Skeletal muscle satellite cell (primary cell): ENCODE data around the gene ZNF831.

Experiments
- H3K27me3 ChIP-seq: 2 replicates; pipeline ENCODE4 v1.7.0; 2013; ENCODE audit warnings: low read length; ENCODE audit not compliant: control insufficient read depth, insufficient read depth
- H3K36me3 ChIP-seq: 2 replicates; pipeline ENCODE4 v1.7.0; 2013; ENCODE audit warnings: mild to moderate bottlenecking, control low read depth, low read length; ENCODE audit not compliant: insufficient read depth
- H3K4me1 ChIP-seq: 2 replicates; pipeline ENCODE4 v1.7.0; 2013; ENCODE audit warnings: low read length; ENCODE audit not compliant: control insufficient read depth, insufficient read depth
- H3K4me2 ChIP-seq: 2 replicates; pipeline ENCODE4 v1.7.0; 2013; ENCODE audit warnings: mild to moderate bottlenecking, low read length
- H3K4me3 ChIP-seq: 2 replicates; pipeline ENCODE4 v1.7.0; 2013; ENCODE audit warnings: low read length
- H3K9ac ChIP-seq: 2 replicates; pipeline ENCODE4 v1.7.0; 2013; ENCODE audit warnings: mild to moderate bottlenecking, low read depth, low read length, moderate library complexity
- H3K9me3 ChIP-seq: replicated peaks from 2 replicates; pipeline ENCODE4 v1.7.0; 2013; ENCODE audit warnings: mild to moderate bottlenecking, control low read depth, low read length

Gene ZNF831

DNA sequence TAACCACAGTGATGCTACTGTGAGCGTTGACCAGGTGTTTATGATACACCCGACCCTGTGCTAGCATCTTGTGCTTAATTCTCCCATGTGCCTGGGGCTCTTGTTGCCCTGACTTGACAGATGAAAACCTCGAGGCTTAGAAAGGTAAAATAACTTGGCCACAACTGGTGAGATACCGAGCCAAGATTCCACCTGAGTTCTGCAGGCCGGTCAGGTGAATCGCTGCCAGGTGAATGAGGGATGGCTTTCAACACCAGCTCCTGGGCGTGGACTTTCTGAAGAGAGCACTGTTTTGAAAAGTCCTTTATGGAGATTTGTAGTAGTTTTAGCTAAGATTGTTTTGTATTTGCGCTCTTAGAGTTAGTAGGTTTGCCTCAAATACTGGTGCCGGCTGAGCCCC is 12.2 kb upstream of the ZNF831 start:
- no peaks in the 10 kb centered on the region for H3K9me3 ChIP-seq
- H3K4me3 ChIP-seq = no peak overlapping the region
- no peaks in the 10 kb centered on the region for H3K36me3 ChIP-seq
- H3K9ac ChIP-seq = no peak overlapping the region
- H3K4me2 ChIP-seq = no peak overlapping the region
- H3K27me3 ChIP-seq = no peaks in the 10 kb centered on the region
- H3K4me1 ChIP-seq = no peaks in the 10 kb centered on the region

DNA sequence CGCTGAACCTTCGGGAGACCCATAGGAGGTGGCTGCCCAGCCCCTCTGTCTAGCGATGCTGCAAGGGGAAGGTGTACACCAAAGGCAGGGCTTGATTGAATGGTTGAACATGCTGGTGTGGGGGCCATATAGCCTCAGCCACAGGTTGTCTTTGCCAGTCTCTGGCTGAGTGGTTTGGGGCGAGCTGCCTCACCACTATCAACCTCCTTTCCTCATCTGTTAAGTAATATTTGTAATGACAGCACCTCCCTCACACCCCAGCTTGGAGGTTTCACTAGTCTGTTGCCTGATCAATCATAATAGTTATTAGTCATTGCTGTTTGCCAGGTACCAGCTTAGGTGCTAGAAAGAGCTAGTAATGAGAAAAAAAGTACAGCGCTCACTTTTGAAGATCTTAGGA is 11.8 kb upstream of the ZNF831 start:
- Histone ChIP-seq H3K4me2 (no peak overlapping the region), H3K27me3 (no peaks in the 10 kb centered on the region), H3K9me3 (no peaks in the 10 kb centered on the region), H3K36me3 (no peaks in the 10 kb centered on the region), H3K4me1 (no peaks in the 10 kb centered on the region), H3K4me3 (no peak overlapping the region), H3K9ac (no peak overlapping the region)

DNA sequence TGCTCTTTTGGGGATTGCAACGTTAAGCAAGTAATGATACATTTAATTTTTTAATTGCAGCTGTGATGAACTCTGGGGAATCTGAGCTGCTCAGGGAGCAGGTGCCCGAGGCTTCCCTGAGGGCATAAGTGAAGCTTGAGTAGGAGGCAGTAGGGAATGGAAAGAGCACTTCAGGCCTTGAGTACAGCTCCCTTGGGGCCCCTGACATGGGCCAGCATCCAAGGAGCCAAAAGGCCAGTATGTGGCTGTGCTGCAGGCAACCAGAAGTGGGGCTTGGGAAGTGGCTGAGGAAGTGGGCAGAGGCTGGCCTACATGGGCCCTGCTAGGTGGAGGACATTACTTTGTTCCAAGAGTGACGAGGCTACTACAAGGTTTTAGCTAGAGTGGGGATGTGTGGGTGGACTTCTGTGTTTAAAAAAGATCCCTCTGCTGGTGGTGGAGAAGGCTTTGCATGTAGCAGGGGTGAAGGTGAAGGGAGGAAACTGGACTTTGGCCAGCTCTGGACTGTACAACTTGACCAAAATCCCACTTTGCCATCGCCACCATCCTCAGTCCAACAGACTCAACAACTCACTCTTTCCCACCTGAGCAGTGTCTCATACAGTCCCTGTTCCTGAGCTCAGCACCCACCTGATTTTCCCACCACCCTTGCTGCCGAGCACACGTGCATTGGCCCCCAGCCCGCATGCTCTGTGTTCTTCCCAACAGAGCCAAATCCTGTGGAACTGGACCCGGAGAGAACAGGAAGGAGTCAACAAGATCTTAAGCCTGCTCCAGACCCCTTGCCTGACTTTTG is 10.9 kb upstream of the ZNF831 start:
- Histone ChIP-seq H3K27me3 (no peaks in the 10 kb centered on the region), H3K9ac (no peak overlapping the region), H3K4me3 (no peak overlapping the region), H3K36me3 (no peaks in the 10 kb centered on the region), H3K4me2 (no peak overlapping the region), H3K4me1 (no peaks in the 10 kb centered on the region), H3K9me3 (no peaks in the 10 kb centered on the region)

DNA sequence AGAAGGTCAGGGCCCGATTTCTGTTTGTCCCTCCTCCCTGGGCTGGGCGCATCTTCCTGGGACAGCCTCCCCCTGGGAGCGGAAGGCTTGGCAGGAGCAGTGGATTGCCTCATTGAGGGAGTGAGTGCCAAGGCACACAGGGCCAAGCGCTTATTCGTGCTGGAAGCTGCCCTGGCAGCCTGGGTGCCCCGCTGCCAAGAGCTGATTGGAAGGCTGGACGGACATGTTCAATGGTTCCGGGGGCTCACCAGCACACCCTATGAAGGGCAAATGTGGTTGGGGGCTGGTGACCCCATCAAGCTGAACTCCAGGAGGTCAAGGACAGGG is 10.3 kb upstream of the ZNF831 start:
- no peak overlapping the region for H3K9ac ChIP-seq
- H3K4me1 ChIP-seq = no peaks in the 10 kb centered on the region
- H3K27me3 ChIP-seq = no peaks in the 10 kb centered on the region
- H3K9me3 ChIP-seq = no peaks in the 10 kb centered on the region
- no peak overlapping the region for H3K4me2 ChIP-seq
- no peak overlapping the region for H3K4me3 ChIP-seq
- no peaks in the 10 kb centered on the region for H3K36me3 ChIP-seq

DNA sequence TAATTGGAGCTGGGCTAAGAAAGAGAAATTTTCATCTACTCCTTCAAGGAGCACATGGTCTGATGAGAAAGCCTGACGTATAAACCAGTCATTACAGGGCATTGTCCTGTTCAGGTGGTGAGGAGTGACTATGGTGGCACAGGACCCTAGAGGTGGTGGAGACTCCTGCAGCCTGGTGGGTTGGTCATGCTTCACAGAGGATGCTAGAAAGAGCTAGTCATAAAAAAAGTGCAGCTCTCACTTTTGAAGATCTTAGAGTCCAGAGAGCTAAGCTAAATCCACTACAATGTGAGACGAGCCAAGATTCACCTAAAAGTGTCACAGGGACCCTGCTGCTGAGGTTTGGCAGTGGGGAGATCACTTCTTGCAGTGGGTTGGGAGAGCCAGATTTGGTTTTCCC is 9.8 kb upstream of the ZNF831 start:
- H3K9me3 ChIP-seq = no peaks in the 10 kb centered on the region
- no peaks in the 10 kb centered on the region for H3K36me3 ChIP-seq
- H3K9ac ChIP-seq = no peak overlapping the region
- no peaks in the 10 kb centered on the region for H3K27me3 ChIP-seq
- no peak overlapping the region for H3K4me3 ChIP-seq
- no peak overlapping the region for H3K4me2 ChIP-seq
- no peaks in the 10 kb centered on the region for H3K4me1 ChIP-seq

DNA sequence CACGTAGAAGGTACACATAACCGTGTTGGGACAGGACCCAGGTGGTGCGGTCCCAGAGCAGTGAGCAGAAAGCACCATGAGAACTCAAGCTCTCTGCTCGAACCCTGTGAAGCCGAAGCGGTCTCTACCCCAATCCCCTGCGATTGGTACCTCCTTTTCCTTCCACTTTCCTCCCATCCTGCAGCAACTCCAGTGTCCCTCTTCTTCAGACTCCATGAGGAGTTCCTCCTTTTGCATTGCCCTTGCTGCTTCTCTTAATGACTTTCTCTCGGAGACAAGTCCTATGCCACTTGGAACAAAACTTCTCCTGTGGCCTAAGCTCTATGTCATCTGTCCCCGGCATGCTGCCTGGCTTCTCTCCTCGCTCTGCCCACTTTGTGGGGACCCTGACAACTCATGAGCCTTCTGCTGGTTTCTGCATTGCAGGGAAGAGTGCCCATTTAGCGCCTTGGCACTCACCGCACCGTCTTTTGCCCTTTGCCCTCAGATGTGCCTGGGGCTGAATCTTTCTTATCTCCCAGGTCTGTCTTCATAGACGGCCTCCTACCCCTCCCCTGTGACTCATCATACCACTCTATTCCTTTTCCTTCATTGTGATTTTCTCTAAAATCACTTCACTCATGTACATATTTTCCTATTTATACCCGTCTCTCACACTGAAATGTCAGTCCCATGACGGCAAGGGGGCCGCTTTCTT is 9.2 kb upstream of the ZNF831 start:
- H3K9ac ChIP-seq = no peak overlapping the region
- no peaks in the 10 kb centered on the region for H3K27me3 ChIP-seq
- H3K4me1 ChIP-seq = no peaks in the 10 kb centered on the region

DNA sequence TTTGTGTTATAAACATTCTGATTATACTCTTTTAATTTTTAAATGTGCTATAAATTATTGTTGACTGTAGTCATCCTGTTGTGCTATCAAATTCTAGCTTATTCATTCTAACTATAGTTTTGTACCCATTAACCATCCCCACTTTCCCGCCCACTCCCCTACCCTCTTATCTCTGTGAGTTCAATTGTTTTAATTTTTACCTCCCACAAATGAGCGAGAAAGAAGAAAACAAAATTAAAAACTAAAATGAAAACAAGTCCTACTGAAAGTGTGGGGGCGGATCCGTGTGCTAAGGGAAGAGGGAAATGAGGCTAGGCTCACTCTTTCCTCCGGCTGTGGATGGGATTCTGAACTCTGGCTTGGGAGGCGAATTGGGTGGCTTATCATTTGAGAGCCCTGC is 6.6 kb upstream of the ZNF831 start:
- no peak overlapping the region for H3K4me3 ChIP-seq
- no peaks in the 10 kb centered on the region for H3K9me3 ChIP-seq
- no peaks in the 10 kb centered on the region for H3K4me1 ChIP-seq
- H3K9ac ChIP-seq = no peak overlapping the region
- no peaks in the 10 kb centered on the region for H3K27me3 ChIP-seq
- no peaks in the 10 kb centered on the region for H3K36me3 ChIP-seq
- no peak overlapping the region for H3K4me2 ChIP-seq

More for the DNA sequence above, 9.2 kb upstream of the ZNF831 start:
- H3K36me3 ChIP-seq = no peaks in the 10 kb centered on the region
- H3K4me2 ChIP-seq = no peak overlapping the region
- H3K4me3 ChIP-seq = no peak overlapping the region
- H3K9me3 ChIP-seq = no peaks in the 10 kb centered on the region

DNA sequence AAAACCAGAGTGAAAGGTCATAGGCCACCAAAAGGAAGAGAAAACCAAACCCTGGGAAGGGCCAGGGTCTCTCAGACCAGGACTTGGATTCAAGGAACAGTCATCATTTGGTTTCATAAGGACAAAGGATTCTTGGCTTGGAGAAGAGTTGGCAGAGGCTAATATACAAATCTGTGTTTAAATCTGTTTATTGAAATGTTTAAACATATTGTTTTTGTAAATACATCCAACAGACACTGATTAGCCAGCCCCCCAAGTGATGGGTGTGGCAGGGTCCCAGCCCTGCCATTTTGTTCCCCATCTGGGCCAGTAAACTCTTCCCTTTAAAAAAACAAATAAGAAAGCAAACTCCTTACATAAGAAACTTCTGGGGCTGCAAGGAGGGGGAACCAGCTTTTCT is 6.1 kb upstream of the ZNF831 start:
- Histone ChIP-seq H3K27me3 (no peaks in the 10 kb centered on the region), H3K36me3 (no peaks in the 10 kb centered on the region), H3K9me3 (no peaks in the 10 kb centered on the region), H3K4me2 (no peak overlapping the region), H3K4me3 (no peak overlapping the region), H3K4me1 (no peaks in the 10 kb centered on the region), H3K9ac (no peak overlapping the region)

DNA sequence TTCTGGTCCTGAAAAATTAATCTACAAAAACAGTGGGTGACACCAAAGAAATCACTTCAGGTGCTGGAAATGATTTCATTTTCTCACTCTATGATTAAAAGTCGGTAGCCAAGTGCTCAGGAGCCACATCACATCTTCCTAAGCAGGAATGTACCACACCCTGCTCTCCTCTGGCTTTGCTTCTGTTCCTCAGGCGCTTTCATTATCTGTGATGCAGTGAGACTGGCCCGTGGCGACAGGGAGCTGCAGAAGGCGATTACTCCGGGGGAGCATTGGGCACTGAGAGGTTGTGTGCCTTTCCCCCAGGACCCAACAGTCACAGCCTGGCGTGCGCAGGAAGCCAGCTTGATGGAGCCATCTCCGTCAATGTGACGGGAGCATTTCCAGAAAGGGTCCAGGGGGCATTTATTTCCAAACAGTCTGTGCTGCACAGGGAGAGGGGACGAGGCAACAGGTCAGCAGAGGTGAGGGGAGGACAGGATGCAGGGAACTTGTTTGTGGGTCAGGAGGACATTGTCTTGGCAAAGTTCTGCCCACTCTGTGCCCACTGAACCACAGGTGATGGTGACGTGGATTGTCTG is 5.6 kb upstream of the ZNF831 start:
- no peak overlapping the region for H3K9ac ChIP-seq
- no peaks in the 10 kb centered on the region for H3K4me1 ChIP-seq
- no peaks in the 10 kb centered on the region for H3K36me3 ChIP-seq
- H3K9me3 ChIP-seq = no peaks in the 10 kb centered on the region
- no peaks in the 10 kb centered on the region for H3K27me3 ChIP-seq
- H3K4me3 ChIP-seq = no peak overlapping the region
- H3K4me2 ChIP-seq = no peak overlapping the region

DNA sequence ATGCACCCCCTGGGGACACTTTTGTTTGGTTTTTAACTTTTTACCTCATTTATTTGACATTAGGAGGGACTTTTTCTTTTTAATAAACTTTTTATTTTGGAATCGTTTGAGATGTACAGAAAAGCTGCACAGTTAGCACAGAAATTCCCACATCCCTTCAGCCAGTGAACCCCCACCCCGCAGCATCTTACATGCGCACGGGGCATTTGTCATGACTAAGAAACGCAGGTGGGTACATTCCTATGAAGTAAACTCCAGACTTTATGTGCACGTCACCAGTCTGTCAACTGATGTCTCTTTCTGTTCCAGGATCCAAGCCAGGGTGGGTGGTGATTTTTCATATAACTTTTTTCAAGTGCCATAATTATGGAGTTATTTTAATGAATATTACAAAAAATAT is 4.9 kb upstream of the ZNF831 start:
- Histone ChIP-seq H3K4me1 (no peaks in the 10 kb centered on the region), H3K4me3 (no peak overlapping the region), H3K36me3 (no peaks in the 10 kb centered on the region), H3K9me3 (no peaks in the 10 kb centered on the region), H3K27me3 (no peaks in the 10 kb centered on the region), H3K9ac (no peak overlapping the region), H3K4me2 (no peak overlapping the region)

DNA sequence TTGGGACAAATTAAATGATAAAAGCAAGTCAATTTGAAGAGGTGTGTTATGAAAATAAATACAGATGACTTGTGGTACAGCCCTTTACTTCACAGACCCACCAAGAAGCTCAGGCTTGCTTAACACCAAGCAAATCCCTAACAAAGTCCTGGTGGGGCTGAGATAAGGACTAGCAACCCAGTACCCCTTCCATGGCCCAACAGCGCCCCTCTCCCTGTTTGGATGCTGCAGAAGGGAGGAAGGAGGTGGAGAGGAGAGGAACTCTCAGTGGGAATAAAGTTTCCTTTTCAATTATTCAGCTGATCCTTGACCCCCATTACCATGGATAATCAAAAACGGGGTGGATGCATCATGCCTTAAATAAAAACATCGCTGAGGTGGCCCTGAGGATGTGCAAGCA is 4.5 kb upstream of the ZNF831 start:
- Histone ChIP-seq H3K9ac (no peak overlapping the region), H3K36me3 (no peaks in the 10 kb centered on the region), H3K4me2 (no peak overlapping the region), H3K27me3 (no peaks in the 10 kb centered on the region), H3K4me3 (no peak overlapping the region), H3K4me1 (no peaks in the 10 kb centered on the region), H3K9me3 (no peaks in the 10 kb centered on the region)
